Adipose tissue (tissue), 3 donors: ENCODE data around the gene PARD3. TPM values are rescaled to one million over a fixed set of nuclear protein-coding genes. Genes with fewer than 3 reads are reported as not detected.

ENCODE experiments used
- H3K27ac ChIP-seq: one replicate; pipeline ENCODE4 v1.5.1; 2013; ENCODE audit warnings: low read depth, low read length
- WGBS, 3 donors: extraction: QIAGEN DNeasy Blood & Tissue Kit; methylation state at CpG; one replicate each; pipeline ENCODE4 v1.1.7; 2013; 5-methylcytosine and 5-hydroxymethylcytosine counted together
- polyA plus RNA-seq, 3 donors: library from polyadenylated mRNA; stranded (reverse); fragments of 200-250 nt; gene quantifications; one replicate each; pipeline ENCODE4 v1.2.3, GENCODE V29; 2013
- donor health status: healthy with polysubstance abuse.
- donor health status: Bipolar disorder and iron deficiency.
- donor health status: healthy.

The PARD3 gene
- polyA plus RNA-seq, 3 donors, result 11.2 to 20.6 (median 17.2) TPM

DNA sequence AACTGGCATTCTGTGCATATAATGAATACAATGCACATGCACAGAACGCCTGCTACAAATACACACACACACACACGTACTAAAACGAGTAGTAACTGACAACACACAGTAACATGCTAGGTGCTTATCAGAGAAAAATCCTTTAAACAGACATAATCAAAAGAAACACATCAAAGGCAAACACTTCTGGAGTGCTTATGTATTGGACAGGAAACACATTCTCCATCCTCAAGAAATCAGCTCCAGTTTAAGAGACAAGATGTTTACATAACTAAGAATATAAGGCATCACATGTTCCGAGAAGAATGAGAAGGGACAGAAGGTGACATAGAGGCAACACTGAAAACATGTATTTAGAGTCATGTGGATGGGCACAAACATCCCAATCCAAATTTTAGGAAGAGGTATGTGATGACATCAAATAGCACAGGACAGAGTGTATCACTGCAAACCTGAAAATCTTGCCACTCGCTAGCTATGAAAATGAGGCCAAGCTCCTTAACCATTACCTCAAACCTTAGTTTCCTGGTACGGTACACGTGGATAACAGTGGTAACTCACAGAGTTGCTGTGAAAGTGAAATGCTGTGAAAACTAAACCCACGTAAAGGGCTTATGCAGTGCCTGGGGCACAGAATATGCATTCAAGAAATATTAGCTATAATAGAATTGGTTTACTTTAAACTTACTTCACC lies 619.6 kb downstream of the PARD3 start:
- no peak overlapping the region for H3K27ac ChIP-seq

DNA sequence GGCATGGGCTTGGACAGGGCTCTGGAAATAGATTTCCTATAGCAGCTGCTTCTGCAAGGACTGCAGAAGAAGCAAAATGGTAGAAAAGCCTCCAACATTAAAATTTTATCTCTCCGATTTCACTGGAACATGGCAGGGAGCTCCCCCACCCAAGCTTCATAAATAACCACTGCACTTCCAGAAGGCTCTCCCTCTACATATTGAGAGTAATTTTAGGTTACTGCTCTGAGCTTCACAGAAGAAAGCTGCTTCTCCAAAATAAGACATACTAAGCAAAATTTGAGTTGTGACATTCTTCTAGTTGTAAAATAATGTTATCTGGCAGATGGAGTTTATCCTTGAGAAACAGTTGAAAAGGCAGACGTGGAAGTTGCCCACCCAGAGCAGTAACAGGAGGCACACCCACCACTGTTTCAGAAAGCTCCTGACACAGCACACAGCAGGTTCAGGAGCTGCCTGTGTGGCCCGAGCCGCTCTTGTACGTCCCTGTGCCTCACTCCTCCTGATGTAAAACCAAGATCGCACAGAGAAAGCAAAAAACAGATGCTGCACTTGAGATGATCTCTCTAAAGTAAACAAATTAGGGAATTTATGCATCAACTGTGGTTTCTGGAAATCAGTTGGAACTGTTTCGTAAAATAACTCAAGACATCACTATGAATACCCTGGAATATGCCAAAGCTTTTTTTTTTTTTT lies 621.0 kb downstream of the PARD3 start:
- 55 to 82% (median 67%) methylated on average over 7 of the region's 7 CpGs for WGBS, 3 donors
- H3K27ac ChIP-seq, result no peak overlapping the region

More for the DNA sequence above, 619.6 kb downstream of the PARD3 start:
- 78 to 88% (median 83%) methylated on average over 8 of the region's 8 CpGs for WGBS, 3 donors

DNA sequence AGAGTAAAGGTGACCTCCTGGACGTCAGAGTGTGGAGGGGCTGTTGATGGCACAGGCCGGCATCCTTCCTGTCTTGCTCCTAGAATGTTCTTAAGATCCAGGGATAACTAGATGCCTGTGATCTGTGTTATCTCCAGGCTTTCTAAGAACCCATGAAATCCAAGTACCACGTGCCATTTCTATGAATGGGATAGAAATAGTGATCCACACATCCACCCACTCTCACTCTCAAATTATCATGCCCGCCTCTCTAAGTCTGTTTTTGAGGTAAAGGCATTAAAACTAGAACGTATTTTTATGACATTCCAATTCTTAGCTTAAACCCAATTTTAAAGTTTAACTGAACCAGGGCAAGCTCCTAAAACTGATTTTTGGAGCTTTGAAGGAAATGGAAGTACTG lies 622.5 kb downstream of the PARD3 start:
- H3K27ac ChIP-seq, result no peak overlapping the region
- WGBS, 3 donors, result 87 to 91% (median 90%) methylated on average over 5 of the region's 5 CpGs

DNA sequence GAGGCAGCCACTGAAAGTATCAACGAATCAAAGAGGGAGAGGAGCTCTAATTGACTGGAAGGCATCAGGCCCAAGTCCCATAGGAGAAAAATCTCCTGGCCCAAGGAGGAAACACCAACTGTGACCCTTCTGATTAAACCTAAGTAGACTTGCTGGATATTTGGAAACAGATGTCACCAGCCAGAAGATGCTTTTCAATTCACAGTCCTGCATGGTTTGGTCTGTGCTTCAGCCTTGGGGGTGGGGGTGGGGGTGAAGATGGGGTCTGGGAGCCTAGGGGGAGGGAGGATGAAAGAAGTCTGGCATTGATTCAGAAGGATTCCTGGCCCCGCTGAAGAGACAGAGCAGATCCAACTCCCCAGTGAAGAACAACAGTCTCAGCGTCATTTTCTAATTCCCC lies 623.7 kb downstream of the PARD3 start:
- no peak overlapping the region for H3K27ac ChIP-seq
- 49 to 95% (median 67%) methylated on average over 3 of the region's 3 CpGs for WGBS, 3 donors

DNA sequence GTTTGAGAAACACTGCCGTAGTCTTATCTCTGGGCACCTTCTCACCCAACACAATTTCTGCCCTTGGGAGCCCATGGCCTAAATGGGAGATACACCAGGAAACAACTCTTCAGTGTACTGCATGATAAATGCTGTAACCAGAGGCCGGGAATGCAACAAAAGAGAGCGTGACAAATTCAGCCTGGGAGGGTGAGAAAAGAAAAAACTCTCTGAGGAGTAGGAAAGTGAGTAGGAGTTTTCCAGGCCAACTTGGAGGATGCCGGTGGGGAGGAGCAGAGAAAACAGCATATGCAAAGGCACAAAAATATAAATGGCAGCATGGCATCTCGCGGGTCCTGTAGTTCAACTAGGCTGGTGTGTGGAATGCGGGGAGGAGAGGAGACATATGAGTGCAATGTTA lies 624.5 kb downstream of the PARD3 start:
- 78 to 88% (median 82%) methylated on average over 7 of the region's 7 CpGs for WGBS, 3 donors
- H3K27ac ChIP-seq, result no peak overlapping the region

DNA sequence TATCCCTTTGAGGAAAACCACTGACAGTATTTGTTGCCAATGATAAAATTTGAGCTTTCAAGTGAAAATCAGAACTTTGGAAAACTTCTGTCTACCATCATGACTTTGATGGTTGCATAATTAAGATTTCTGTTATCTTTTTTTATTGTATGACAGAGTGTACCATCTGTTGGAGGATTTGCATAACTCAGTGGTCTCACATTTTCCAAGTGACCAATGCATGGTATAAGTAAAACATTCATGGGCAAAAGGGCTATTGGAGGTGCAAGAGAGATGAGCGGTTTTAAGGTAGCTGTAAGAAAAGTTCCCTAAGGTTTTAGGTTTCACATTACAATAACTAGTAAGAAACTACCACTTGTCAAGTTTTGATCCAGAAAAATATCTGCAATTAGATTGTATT lies 625.3 kb downstream of the PARD3 start:
- 91 to 100% (median 98%) methylated on average over 1 of the region's 1 CpG for whole genome bisulfite sequencing, 3 donors
- no peak overlapping the region for H3K27ac ChIP-seq

DNA sequence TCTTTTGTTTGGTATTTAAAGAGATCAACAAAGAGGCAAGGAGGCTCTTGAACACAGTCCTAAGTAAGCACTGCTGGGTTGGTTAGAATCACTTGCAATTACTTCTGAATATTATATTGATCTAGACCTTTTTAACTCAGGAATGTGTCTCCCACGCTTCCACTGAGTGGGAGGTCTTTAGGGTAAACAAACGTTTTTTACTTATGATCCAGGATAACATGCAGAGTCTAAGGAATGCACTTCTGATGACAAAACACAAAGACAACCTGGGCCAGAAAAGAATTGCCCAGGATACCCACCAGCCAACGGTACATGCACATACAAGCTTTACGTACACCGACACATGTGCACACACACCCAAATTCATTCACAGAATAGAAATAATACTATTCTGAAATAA lies 626.9 kb downstream of the PARD3 start:
- H3K27ac ChIP-seq, result no peak overlapping the region
- 84 to 92% (median 90%) methylated on average over 5 of the region's 5 CpGs for WGBS, 3 donors

DNA sequence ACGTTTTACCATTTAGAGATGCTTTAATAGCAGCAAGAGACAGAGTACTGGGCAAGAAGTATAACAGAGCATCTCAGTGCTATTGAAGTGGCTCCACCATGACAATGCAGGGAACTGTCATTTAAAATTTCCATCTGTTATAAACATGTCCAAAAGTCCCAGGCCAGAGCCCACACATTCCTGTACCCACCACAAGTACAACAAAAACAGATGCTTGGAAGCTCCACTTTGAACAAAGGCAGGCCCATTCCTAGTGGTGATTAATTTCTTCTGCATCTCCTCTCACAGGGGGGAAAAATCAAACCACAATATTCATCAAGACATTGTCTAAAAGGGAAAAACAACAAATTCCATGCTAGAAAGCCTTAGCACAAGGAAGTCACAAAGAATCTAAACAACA lies 627.9 kb downstream of the PARD3 start:
- no peak overlapping the region for H3K27ac ChIP-seq
- 69 to 94% (median 72%) methylated on average over 1 of the region's 1 CpG for WGBS, 3 donors

DNA sequence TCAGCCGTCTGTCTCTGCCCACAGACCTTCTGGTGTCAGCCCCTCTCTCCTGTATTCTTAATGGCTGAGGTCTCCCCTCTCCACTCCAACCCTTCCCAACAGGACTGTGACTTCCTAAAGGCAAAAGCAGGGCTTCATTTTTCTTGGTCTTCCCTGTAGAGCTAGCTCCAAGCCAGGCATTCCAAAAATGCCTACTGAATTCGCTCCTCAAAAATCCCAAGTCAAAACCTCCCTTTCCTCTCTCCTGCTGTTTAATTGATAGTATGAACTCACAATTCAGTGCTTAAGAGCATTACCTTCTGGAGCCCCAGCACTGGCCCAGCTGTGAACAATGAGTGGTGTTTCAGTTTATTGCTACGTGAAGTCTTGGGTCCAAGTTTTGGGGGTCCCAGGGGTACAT lies 628.4 kb downstream of the PARD3 start:
- 90 to 98% (median 93%) methylated on average over 3 of the region's 3 CpGs for WGBS, 3 donors
- no peak overlapping the region for H3K27ac ChIP-seq

DNA sequence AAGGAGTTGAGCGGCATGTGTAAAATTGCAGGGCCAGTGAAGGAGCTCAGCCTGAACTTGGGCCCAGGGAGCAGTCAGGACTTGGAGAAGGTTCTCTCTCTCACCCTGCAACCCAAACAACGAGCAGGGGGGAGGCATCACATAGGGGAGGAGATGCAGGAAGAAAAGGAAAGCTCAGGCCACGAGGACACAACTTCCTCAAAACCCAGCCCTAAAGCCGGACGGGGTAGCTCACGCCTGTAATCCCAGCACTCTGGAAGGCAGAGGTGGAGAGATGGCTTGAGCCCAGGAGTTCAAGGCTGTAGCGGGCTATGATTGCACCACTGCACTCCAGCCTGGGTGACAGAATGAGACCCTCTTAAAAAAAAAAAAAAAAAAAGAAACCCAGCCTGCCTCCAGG lies 629.1 kb downstream of the PARD3 start:
- H3K27ac ChIP-seq, result no peak overlapping the region

DNA sequence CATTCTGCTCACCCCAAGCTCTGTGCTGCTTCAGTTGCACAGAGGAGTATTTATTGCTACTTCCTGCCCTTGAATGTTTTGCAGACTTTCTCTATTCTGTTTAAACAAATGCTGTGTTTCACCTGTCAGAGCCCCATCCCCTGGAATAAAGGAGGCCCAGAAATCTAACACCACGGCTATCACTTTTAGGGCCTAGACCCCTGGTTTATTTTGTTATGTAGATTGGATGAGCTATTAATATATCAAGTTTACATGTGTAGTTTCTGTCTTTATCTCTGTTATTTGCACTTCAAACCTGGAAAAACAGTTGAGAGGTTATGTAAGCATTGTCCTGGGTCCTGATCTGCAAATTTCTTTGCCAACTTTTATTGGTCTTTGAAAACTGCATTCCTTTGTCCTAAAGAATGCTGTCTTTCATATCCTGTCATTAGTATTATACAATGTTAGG lies 630.1 kb downstream of the PARD3 start:
- 15 to 72% (median 59%) methylated on average over 1 of the region's 1 CpG for WGBS, 3 donors

More for the DNA sequence above, 629.1 kb downstream of the PARD3 start:
- WGBS, 3 donors, result 52 to 84% (median 67%) methylated on average over 7 of the region's 7 CpGs

DNA sequence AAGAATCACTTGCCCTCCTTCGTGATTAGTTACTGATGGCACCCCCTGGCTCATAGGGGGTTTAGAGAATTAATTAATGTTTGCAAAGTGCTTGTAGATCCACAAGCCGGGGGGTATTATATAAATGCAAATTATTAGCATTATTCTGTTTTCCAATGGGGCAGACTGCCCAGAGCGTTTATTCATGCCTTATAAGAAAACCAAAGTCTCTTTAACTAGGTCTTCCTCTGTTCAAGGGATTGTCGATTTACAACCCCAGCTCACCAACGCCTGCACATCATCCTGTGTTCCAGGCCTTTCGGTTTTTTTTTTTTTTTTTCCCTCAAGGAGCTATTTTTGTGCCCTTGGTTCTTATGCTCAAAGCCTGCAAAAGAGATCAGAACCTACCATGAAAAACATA lies 630.7 kb downstream of the PARD3 start:
- 69 to 79% (median 78%) methylated on average over 6 of the region's 6 CpGs for WGBS, 3 donors
- no peak overlapping the region for H3K27ac ChIP-seq

More for the DNA sequence above, 630.1 kb downstream of the PARD3 start:
- no peak overlapping the region for H3K27ac ChIP-seq

DNA sequence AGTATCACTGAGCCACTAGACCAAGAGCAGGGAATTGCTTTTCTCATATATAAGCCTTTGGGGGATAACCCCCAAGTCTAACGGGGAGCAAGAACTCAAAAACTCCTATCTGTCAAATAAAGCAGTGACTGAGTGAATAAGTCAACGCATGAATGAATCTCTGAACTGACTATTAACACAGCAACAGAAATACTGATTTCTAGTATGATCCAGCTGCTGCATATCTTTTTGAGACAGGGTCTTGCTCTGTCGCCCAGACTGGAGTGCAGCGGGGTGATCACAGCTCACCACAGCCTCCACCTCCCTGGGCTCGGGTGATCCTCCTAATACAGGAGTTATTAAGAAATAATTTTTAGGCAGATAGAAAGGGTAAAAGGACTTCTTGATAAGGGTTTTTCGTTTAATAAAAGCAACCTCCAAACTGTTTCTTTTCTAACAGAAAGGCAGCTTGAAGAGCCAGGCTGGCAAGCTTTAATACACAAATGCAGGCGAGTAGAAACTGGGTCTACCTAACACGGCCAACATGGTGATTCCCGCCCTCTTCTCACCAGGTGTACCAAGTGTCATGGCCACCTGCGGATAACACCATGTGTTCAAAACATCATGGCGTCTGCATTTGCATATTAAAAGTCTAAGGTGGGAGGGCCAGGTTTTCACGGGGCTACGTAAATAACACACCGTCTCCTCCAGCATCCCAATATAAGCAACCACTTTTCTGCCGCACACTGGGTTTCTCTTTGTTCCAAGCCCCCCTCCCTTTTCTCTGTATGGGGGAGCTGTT lies 631.9 kb downstream of the PARD3 start:
- WGBS, 3 donors, result 93 to 96% (median 96%) methylated on average over 15 of the region's 15 CpGs
- H3K27ac ChIP-seq, result no peak overlapping the region

DNA sequence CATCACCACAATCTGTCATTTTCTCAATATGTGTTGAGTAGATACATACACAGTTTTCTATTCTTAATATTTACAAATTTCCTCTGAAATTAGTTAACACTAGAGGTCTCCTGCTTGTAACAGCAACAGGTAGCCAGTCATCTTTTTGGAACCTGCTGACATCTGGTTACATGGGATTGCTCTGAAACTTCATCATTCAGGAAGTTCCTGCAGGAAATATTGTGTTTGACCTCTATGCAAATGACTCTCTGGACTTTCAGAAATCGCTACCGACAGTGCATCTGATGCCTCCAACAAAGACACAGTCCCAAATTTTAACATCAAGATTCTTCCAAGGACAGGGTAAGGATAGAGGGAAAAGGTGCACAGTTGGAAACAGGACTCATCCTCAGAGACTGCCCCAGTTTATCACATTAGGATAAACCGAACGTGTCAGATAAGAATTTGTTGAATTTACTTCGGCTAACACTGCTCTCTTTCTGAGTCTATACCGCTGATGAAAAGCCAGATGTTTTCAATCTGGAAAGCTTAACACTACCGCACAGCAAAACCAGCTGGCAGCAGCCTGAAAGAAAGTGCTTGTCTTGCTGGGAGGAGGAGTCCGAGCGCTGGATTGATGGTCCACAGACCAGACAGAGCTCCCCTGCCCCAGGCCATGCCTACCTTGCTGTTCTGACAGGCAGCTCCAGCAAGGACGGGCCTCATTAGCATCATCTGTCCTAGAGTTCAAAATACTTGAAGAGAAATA lies 633.4 kb downstream of the PARD3 start:
- WGBS, 3 donors, result 45 to 69% (median 47%) methylated on average over 10 of the region's 10 CpGs
- H3K27ac ChIP-seq, result no peak overlapping the region

DNA sequence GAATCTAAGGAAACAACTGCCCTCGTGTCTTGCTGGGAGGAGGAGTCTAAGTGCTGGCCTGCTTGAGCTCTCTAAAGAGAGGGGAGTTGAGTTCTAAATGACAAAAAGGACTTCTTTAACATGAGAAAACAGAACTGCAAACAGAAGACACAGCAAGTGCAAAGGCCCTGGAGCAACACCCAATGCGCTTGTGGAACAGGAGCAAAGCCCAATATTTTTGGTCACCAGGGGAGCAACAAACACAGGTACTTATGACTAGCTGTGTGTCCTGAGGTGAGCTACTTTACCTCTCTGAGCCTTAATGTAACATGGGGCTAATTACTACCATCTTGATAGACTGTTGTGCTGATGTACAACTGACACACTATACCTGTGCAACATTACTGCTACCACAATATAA lies 634.3 kb downstream of the PARD3 start:
- WGBS, 3 donors, result 93 to 99% (median 94%) methylated on average over 2 of the region's 2 CpGs
- H3K27ac ChIP-seq, result no peak overlapping the region

DNA sequence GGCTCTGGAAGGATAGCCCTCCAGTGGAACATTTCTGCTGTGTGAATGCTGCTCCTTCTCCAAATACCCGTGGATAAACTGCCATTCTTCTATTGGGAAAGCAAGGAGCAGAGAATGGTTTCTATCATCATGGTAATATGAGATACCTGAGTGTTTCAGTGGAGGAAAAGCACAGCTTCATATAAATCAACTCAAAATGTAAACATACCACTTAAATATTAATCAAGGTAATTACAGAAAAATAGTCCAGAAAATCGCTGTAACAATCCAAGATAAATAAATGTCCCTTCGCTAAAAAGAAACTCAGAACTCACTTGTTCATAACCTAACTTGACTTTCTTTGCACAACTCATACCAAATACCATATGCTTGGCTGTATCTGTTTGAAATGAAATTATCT lies 635.8 kb downstream of the PARD3 start:
- H3K27ac ChIP-seq, result no peak overlapping the region
- 58 to 88% (median 79%) methylated on average over 3 of the region's 3 CpGs for WGBS, 3 donors

DNA sequence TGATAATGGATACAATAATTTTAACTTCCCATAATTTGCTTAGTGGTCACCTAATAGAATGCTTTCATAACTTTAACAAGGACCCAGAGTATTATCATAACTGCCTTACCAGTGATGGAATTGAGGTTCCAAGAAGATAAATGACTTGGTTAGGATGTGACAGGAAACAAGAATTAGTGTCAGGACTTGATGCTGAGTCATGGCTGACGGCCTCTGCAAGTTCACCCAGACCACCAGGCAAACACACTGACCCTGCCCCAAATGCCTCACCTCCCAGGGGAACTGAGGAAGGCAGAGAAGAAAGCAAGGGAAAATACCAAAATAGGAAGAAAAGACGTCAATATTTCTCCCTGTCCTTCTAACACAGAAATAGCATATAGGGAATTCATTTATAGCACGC lies 636.3 kb downstream of the PARD3 start:
- WGBS, 3 donors, result 68 to 88% (median 83%) methylated on average over 3 of the region's 3 CpGs
- no peak overlapping the region for H3K27ac ChIP-seq

DNA sequence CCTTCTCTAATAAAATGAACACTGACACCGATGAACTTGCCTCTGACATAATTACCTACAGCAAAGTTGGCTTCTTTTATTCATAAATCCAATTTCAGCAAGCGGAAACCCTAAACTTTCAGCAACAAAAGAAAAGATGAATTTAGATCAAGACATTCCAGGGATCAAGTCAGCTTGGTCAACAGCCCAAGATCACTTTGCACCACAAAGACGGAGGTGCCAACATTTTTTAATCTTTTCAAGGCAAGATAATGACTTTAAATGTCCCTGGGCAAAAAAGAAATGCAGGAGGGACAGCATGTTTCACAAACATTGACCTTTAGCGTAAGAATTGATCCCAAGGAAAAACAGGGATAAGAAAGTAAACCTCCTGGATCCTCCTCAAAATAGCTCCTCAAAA lies 636.9 kb downstream of the PARD3 start:
- no peak overlapping the region for H3K27ac ChIP-seq
- 74 to 84% (median 77%) methylated on average over 4 of the region's 4 CpGs for WGBS, 3 donors

DNA sequence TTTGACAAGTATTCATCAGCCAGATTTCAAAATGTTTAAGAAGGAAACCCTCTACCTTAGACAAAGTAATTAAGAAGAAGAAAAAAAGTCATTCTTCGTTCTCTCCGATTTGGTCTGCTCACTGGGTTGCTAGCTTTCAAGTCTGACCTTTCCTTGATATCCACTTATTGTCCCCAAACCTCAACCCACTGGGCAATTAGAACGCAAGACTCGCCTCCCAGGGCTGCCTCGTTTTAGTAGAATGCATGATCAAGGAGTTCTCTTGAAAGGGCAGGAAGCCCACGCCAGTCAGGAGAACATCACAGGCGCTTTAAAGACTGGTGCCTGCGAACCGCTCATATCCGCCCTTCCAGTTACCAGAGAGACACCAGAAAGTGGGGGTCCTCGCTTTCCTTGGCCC lies 637.7 kb downstream of the PARD3 start:
- 90 to 94% (median 93%) methylated on average over 11 of the region's 11 CpGs for WGBS, 3 donors
- H3K27ac ChIP-seq, result no peak overlapping the region
